NOMO-1 treated with dmso at 0.1 percent for 144 hours (cell line): ENCODE measurements around the gene CCZ1B.
"Not testable (repeated sequence)": the region's sequence is repeated elsewhere in the genome, so short reads cannot be mapped to it uniquely, and the experiment has no call there.

Source experiments
- DNase-seq: peaks from one replicate; lab custom pipeline; 2025; ENCODE audit not compliant: unreplicated experiment; lab: John Stamatoyannopoulos, UW

The CCZ1B gene

GRCh38 chr7:6749335-6749734 is 76.7 kb downstream of the CCZ1B start:
- not testable (repeated sequence) for DNase-seq
